ENCODE results near the gene FBXO2.
"Not testable (repeated sequence)": the region's sequence is repeated elsewhere in the genome, so short reads cannot be mapped to it uniquely, and the experiment has no call there.

The FBXO2 gene

GRCh38 chr1:11643782-11644181, 10.4 kb downstream of the FBXO2 start:
- no peak for DNase-seq (ENCODE audit: low read depth)
- no peak for TF ChIP-seq CTCF (conservative IDR thresholded peaks at IDR 0.05; ENCODE audit: low read depth, low read length)
- no peak overlapping the region for H3K4me3 ChIP-seq (ENCODE audit: low read depth, low read length)

- H3K4me3 ChIP-seq (ENCODE audit: low read depth, low read length), result not testable (repeated sequence)
- DNase-seq (ENCODE audit: low read depth), result peak; percentile 78
- peak; percentile 98 for TF ChIP-seq CTCF (conservative IDR thresholded peaks at IDR 0.05; ENCODE audit: low read depth, low read length)
Observed at GRCh38 chr1:11642418-11643017, 11.7 kb downstream of the FBXO2 start.

DNA sequence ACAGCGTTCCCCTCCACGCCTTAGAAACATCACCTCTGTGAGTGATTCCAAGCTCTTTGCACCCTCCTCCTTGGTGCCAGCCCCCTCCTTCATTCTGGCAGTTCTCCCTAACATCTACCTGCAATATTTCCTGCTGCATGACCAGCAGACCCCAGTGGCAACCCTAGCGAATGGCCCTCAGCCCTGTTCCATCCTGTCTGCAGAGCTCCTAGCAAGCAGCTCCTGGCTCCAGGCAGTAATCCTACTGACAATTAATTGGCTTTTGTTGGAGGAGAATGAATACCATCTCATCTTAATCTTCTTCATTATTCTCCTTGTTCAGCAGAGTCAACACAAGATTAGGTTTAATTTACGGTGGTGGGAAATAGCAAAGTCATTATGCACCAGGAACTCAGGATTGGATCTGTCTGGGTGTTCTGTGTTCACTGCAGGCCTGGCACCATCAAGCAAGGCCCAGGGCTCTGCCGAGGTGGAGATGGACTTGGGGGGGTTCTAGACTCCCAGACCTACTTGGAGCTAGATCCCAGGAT, 12.4 kb downstream of the FBXO2 start:
- DNase-seq (ENCODE audit: low read depth), result no peak
- H3K4me3 ChIP-seq (ENCODE audit: low read depth, low read length), result no peak overlapping the region
- no peak for TF ChIP-seq CTCF (conservative IDR thresholded peaks at IDR 0.05; ENCODE audit: low read depth, low read length)

DNA sequence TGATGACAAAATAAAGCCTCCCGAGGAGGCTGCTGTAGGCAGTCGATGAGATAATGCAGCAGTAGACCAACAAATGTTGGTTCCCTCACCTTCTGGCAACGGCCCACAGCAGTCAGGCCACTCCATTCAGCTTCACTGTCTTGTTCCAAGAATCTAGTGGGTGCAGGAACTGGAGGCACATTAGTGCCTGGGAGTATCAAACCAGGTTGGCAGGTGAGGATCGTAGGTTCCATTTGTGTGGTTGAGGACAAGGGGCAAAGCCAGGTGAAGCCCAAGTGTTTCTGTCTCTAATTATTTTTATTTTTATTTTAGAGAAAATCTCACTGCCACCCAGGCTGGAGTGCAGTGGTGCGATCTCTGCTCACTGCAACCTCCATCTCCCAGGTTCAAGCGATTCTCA, 13.3 kb downstream of the FBXO2 start:
- no peak for DNase-seq (ENCODE audit: low read depth)
- H3K4me3 ChIP-seq (ENCODE audit: low read depth, low read length), result no peak overlapping the region
- TF ChIP-seq CTCF (conservative IDR thresholded peaks at IDR 0.05; ENCODE audit: low read depth, low read length), result no peak

GRCh38 chr1:11640101-11640500, 14.1 kb downstream of the FBXO2 start:
- no peak overlapping the region for H3K4me3 ChIP-seq (ENCODE audit: low read depth, low read length)
- DNase-seq (ENCODE audit: low read depth), result no peak
- TF ChIP-seq CTCF (conservative IDR thresholded peaks at IDR 0.05; ENCODE audit: low read depth, low read length), result no peak

GRCh38 chr1:11639372-11639771, 14.9 kb downstream of the FBXO2 start:
- DNase-seq (ENCODE audit: low read depth), result no peak
- H3K4me3 ChIP-seq (ENCODE audit: low read depth, low read length), result no peak overlapping the region
- no peak for TF ChIP-seq CTCF (conservative IDR thresholded peaks at IDR 0.05; ENCODE audit: low read depth, low read length)

GRCh38 chr1:11638121-11638520, 16.1 kb downstream of the FBXO2 start:
- TF ChIP-seq CTCF (conservative IDR thresholded peaks at IDR 0.05; ENCODE audit: low read depth, low read length), result no peak
- DNase-seq (ENCODE audit: low read depth), result no peak
- H3K4me3 ChIP-seq (ENCODE audit: low read depth, low read length), result no peak overlapping the region
